ENCODE measurements around the gene DNM1. TPM values are rescaled to one million over a fixed set of nuclear protein-coding genes. Genes with fewer than 3 reads are reported as not detected.

Gene DNM1
- total and polyA plus RNA-seq, 3 donors from 2014 or later = 8.0 to 10.7 (median 9.8) TPM

DNA sequence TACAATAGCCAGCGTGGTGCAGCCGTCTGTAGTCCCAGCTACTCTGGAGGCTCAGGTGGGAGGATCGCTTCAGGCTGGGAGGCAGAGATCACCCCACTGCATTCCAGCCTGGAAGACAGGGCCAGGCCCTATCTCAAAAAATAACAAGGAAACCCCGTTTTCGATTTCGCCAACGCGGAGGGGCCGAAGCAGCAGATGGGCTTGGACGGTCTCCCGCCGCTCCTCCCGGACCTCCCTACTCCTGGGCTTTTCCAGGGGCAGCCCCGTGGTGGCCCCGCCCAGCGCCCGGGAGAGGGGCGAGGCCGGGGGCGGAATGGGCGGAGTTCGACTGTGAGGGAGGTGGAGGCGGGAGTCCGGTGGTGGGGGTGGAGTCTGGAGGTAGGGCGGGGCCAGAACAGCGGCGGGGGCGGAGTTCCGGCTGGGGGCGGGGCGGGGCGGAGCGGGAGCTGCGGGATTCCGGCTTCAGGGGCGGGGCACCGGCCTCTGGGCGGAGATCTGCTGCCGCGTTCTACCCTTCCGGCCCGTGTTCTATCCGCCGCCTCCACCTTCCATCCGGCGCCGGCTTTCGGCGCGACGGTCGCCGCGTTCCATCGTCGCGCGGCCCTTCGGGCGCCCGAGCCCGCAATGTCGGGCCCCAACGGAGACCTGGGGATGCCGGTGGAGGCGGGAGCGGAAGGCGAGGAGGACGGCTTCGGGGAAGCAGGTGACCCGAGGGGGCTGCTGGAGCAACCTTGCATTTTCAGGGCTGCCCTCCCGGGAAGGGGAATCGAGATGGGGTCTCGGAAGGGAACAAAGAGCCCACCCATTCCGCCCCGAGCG is 43.2 kb upstream of the DNM1 start, which contains the start of gene BBLN:
BBLN (plus strand) TSS at position 482 of the 819 bp plus-strand sequence; CDS start at position 625, 143 bp downstream.
- TF ChIP-seq, protein P1, sequence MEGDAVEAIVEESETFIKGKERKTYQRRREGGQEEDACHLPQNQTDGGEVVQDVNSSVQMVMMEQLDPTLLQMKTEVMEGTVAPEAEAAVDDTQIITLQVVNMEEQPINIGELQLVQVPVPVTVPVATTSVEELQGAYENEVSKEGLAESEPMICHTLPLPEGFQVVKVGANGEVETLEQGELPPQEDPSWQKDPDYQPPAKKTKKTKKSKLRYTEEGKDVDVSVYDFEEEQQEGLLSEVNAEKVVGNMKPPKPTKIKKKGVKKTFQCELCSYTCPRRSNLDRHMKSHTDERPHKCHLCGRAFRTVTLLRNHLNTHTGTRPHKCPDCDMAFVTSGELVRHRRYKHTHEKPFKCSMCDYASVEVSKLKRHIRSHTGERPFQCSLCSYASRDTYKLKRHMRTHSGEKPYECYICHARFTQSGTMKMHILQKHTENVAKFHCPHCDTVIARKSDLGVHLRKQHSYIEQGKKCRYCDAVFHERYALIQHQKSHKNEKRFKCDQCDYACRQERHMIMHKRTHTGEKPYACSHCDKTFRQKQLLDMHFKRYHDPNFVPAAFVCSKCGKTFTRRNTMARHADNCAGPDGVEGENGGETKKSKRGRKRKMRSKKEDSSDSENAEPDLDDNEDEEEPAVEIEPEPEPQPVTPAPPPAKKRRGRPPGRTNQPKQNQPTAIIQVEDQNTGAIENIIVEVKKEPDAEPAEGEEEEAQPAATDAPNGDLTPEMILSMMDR (IDR thresholded peaks at IDR 0.05) = no peak
- TF ChIP-seq POLR2A (IDR thresholded peaks at IDR 0.05) = no peak
- no peaks in the 10 kb centered on the region for H3K9me3 ChIP-seq
- intact Hi-C loops (cut with DNase I; ENCODE audit: low total_unique reads) = no loop called here
- peak; percentile 96 for DNase-seq
- peak within 1 kb of the TSS; percentile 76 to 82 for H3K27ac ChIP-seq
- peak within 1 kb of the TSS; percentile 76 for H3K4me3 ChIP-seq
- no peaks in the 10 kb centered on the region for H3K36me3 ChIP-seq (ENCODE audit: low read depth, missing control alignments)
- no peaks in the 10 kb centered on the region for H3K27me3 ChIP-seq
- H3K4me1 ChIP-seq = peaks cover 5% of the 10 kb centered on the region
- WGBS, 2 donors = 0 to 1% methylated on average over 1 to 65 of the region's 77 CpGs

GRCh38 chr9:128160603-128160987 is 42.6 kb upstream of the DNM1 start:
- 1% methylated on average over 9 to 20 of the region's 23 CpGs for WGBS, 2 donors
- peak overlapping the region in 1 of 2 donors; percentile 30 for H3K27ac ChIP-seq
- H3K9me3 ChIP-seq = no peaks in the 10 kb centered on the region
- DNase-seq = peak; percentile 22
- no peaks in the 10 kb centered on the region for H3K27me3 ChIP-seq
- intact Hi-C loops (cut with DNase I; ENCODE audit: low total_unique reads) = no loop called here
- H3K4me3 ChIP-seq = peak overlapping the region; percentile 76
- H3K36me3 ChIP-seq (ENCODE audit: low read depth, missing control alignments) = no peaks in the 10 kb centered on the region
- no peak for TF ChIP-seq POLR2A (IDR thresholded peaks at IDR 0.05)
- peaks cover 5% of the 10 kb centered on the region for H3K4me1 ChIP-seq

DNA sequence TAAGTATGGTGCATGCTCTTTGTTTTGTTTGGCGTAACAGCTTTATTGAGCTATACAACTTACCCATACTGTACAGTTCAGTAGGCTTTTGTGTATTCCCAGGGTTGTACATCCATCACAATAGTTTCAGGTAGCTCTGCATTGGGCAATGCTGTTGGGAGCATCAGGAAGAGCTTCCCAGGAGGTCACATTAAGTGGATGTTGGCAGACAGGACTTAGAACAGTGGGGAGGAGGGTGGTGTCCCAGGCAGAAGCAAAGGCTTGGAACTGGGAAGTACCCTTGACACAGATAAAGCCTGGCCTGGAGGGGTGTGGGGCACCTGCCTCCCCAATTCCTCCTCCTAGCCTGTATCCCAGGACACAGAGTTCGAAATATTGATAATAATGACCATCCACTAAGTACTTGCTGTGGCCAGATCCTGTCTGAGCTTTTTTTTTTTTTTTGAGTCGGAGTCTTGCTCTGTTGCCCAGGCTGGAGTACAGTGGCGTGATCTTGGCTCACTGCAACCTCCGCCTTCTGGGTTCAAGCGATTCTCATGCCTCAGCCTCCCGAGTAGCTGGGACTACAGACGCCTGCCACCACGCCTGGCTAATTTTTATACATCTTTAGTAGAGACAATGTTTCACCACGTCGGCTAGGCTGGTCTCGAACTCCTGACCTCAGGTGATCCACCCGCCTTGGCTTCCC is 41.8 kb upstream of the DNM1 start:
- Histone ChIP-seq H3K4me1 (peaks cover 5% of the 10 kb centered on the region), H3K4me3 (no peak overlapping the region), H3K27me3 (no peaks in the 10 kb centered on the region), H3K9me3 (no peaks in the 10 kb centered on the region), H3K36me3 (ENCODE audit: low read depth, missing control alignments) (no peaks in the 10 kb centered on the region), H3K27ac (no peak overlapping the region)
- TF ChIP-seq, protein P1 (IDR thresholded peaks at IDR 0.05) = no peak
- TF ChIP-seq POLR2A (IDR thresholded peaks at IDR 0.05) = no peak
- WGBS, 2 donors = 80 to 82% methylated on average over 13 of the region's 13 CpGs
- DNase-seq = no peak
- intact Hi-C loops (cut with DNase I; ENCODE audit: low total_unique reads) = no loop called here

DNA sequence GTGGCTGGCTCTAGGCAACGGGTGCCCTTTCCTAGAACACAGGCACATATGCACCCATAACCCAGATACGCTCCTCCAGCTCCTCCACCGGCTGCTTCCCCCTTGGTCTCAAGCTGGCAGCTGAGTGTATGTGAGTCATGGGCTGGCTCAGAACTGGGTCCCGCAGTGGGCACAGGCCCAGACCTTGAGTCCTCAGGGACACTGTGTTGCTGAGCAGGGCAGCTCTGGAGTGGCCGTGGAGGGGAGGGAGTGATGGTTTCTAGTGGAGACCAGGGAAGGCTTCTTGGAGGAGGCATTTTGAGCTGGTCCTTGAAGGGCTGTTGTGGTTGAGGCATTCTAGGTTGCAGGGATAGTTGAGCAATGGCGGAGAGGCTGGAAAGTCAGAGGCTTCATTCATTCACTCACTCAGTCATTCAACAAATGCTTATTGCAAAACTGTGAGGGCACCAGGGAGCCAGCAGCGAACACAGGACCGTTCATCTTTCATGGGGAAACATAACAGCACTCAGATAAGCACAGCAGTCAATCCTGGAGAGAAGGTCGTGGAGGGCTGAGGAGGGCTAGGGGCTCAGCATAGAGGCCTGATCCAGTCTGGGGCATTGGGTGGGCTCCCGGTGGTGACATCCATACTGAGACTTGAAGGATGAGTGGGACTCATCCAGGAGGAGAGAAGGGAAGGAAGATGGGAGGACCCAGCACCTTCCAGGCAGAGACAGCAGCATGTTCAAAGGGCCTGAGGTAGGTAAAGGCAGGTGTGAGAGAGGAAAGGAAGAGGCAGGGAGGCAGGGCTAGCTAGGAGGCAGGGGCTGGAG is 40.8 kb upstream of the DNM1 start:
- Histone ChIP-seq H3K27ac (no peak overlapping the region), H3K36me3 (ENCODE audit: low read depth, missing control alignments) (no peaks in the 10 kb centered on the region), H3K4me1 (peaks cover 5% of the 10 kb centered on the region), H3K9me3 (no peaks in the 10 kb centered on the region), H3K27me3 (no peaks in the 10 kb centered on the region), H3K4me3 (no peak overlapping the region)
- TF ChIP-seq POLR2A (IDR thresholded peaks at IDR 0.05) = no peak
- TF ChIP-seq, protein P1 (IDR thresholded peaks at IDR 0.05) = no peak
- 66 to 83% methylated on average over 6 to 10 of the region's 10 CpGs for WGBS, 2 donors
- intact Hi-C loops (cut with DNase I; ENCODE audit: low total_unique reads) = no loop called here
- DNase-seq = no peak

All from testis (tissue), 3 donors.